HG03469 (cell line): ENCODE measurements around the gene RPL28.

ENCODE experiments used
- ATAC-seq: cut with Tn5 transposase; IDR thresholded peaks from one replicate; pipeline ENCODE4 v1.9.1; 2021; ENCODE audit warnings: mild to moderate bottlenecking, moderate library complexity, moderate number of reproducible peaks; ENCODE audit not compliant: unreplicated experiment

RPL28 gene

GRCh38 chr19:55385724-55386492 lies at the start of gene RPL28:
Gene RPL28 (plus strand): TSS chr19:55385932. CDS start chr19:55386358, 426 bp downstream.
- ATAC-seq = peak; percentile 53

- ATAC-seq = no peak
These were observed 49.6 kb upstream of the RPL28 start for GRCh38 chr19:55336101-55336500.

- ATAC-seq = peak; percentile 78
These were observed 46.4 kb upstream of the RPL28 start, which contains the start of gene KMT5C for GRCh38 chr19:55339105-55339888. Gene KMT5C (plus strand): TSS chr19:55339876. CDS start chr19:55341937, 2,061 bp downstream.

GRCh38 chr19:55339889-55340783 lies 45.6 kb upstream of the RPL28 start:
- no peak for ATAC-seq

GRCh38 chr19:55340784-55341147 lies 45.0 kb upstream of the RPL28 start:
- ATAC-seq = no peak

- ATAC-seq = no peak
These were observed 44.6 kb upstream of the RPL28 start for GRCh38 chr19:55341171-55341588.

GRCh38 chr19:55341595-55342531 lies 43.9 kb upstream of the RPL28 start:
- ATAC-seq = no peak

GRCh38 chr19:55344444-55344843 lies 41.3 kb upstream of the RPL28 start:
- no peak for ATAC-seq

- ATAC-seq = no peak
These were observed 40.5 kb upstream of the RPL28 start for GRCh38 chr19:55345101-55345817.

- ATAC-seq = no peak
These were observed 39.7 kb upstream of the RPL28 start for GRCh38 chr19:55345818-55346724.

GRCh38 chr19:55346725-55347441 lies 38.8 kb upstream of the RPL28 start:
- no peak for ATAC-seq

GRCh38 chr19:55347442-55348009 lies 38.2 kb upstream of the RPL28 start:
- no peak for ATAC-seq

GRCh38 chr19:55348317-55349034 lies 37.3 kb upstream of the RPL28 start:
- no peak for ATAC-seq

- ATAC-seq = no peak
These were observed 35.0 kb upstream of the RPL28 start for GRCh38 chr19:55350620-55351315.

- ATAC-seq = no peak
These were observed 33.7 kb upstream of the RPL28 start for GRCh38 chr19:55352040-55352439.

GRCh38 chr19:55352549-55353145 lies 33.1 kb upstream of the RPL28 start:
- ATAC-seq = no peak
